ENCODE data around the gene FSD1L.
"Not testable (repeated sequence)": the region's sequence is repeated elsewhere in the genome, so short reads cannot be mapped to it uniquely, and the experiment has no call there.

DNA sequence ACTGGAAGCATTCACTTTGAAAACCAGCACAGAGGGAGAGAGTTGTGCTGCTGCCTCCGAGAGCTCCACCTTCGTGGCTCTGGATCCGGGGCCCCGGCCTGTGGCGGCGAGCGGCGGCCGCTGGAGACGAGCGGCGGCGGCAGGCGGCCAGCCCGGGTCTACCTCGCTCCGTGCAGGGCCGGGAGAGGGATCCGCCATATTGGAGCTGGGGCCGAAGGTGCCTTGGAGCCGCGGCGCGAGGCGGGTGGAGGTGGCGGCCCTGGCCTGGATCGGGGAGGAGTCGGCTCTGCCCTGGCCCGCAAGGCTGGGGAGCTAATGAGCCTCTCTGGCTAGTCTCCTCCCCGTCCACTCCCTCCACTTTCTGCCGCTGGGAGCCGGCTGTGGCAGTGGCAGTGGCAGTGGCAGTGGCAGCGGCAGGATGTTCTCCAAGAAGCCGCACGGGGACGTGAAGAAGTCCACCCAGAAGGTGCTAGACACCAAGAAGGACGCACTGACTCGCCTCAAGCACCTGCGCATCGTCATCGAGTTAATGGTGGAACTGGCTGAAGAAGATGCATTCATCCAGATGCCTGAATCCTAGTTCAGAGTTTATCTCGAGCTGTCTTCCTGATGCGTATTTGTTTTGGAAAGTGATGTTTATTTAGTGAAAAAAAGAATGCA is 72.0 kb downstream of the FSD1L start:
- TF ChIP-seq, protein P1, sequence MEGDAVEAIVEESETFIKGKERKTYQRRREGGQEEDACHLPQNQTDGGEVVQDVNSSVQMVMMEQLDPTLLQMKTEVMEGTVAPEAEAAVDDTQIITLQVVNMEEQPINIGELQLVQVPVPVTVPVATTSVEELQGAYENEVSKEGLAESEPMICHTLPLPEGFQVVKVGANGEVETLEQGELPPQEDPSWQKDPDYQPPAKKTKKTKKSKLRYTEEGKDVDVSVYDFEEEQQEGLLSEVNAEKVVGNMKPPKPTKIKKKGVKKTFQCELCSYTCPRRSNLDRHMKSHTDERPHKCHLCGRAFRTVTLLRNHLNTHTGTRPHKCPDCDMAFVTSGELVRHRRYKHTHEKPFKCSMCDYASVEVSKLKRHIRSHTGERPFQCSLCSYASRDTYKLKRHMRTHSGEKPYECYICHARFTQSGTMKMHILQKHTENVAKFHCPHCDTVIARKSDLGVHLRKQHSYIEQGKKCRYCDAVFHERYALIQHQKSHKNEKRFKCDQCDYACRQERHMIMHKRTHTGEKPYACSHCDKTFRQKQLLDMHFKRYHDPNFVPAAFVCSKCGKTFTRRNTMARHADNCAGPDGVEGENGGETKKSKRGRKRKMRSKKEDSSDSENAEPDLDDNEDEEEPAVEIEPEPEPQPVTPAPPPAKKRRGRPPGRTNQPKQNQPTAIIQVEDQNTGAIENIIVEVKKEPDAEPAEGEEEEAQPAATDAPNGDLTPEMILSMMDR (IDR thresholded peaks at IDR 0.05), result not testable (repeated sequence)
- TF ChIP-seq POLR2A (IDR thresholded peaks at IDR 0.05), result not testable (repeated sequence)
